GM18505 (cell line): Measurements from ENCODE around the gene PRMT9.

Source experiments
- ATAC-seq: cut with Tn5 transposase; IDR thresholded peaks from one replicate; pipeline ENCODE4 v1.9.1; 2021; ENCODE audit not compliant: unreplicated experiment
- POLR2A ChIP-seq: IDR thresholded peaks from 4 replicates; pipeline ENCODE4 v1.6.1; 2011; ENCODE audit warnings: borderline replicate concordance; ENCODE audit not compliant: insufficient read depth, insufficient read length; ENCODE audit errors: extremely low read depth

The PRMT9 gene

GRCh38 chr4:147645099-147645498, 38.9 kb downstream of the PRMT9 start:
- no peak for TF ChIP-seq POLR2A
- ATAC-seq = no peak

DNA sequence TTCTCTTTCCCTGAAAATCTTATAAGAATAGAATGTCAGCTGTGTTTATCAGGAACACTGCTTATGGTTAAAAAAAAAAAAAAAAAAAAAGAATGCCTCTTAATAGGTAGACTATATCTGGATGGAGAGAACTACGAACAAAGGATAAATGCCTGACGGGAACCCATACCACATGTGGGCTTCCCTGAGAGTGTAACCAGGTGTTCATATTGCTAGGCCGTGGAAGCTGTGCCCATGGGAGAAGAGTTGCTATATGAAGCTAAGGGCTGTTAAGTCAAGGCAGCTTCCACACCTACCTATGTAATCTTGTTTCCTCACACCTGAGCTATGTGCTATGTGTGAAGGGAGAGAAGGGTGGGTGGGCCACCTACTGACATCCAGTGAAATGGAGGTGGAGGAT, 39.5 kb downstream of the PRMT9 start:
- TF ChIP-seq POLR2A = no peak
- ATAC-seq = no peak

GRCh38 chr4:147643616-147644015, 40.3 kb downstream of the PRMT9 start:
- TF ChIP-seq POLR2A = no peak
- ATAC-seq = no peak

DNA sequence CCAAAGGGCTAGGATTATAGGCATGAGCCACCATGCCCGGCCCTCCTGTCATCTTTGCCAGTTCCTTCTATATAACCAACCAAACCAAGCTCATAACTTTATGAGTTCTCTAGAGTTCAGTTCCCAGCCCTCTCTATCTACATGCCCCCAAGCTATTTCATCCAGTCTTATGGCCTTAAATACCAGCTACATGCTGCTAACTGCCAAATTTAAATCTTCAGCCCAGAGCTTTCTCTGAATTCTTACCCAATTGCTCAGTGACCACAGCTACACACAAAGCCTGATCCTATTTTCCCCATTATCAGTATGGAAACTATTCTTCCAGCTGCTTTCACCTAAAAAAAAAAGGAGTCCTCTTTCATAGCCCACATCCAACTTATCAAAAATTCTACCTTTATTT, 43.6 kb downstream of the PRMT9 start:
- no peak for TF ChIP-seq POLR2A
- no peak for ATAC-seq

DNA sequence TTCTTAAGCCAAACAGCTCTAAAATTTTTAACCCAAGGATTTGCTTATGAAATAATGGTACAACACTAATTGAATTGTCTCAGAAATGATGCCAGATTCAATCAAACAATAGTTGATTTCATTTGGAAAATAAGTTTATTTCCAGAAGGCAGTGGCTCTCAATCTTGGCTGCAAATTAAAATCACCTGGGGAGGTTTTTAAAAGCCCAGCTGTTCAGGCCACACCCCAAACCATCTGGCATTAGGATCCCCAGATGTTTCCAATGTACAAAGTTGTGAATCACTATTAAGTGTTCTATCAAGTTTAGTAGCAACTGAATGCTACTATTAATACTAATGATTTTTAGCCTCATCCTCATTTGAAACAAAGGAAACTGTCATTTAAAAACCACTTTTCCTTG, 44.6 kb downstream of the PRMT9 start:
- TF ChIP-seq POLR2A = no peak
- no peak for ATAC-seq

- ATAC-seq = peak; percentile 79
Measured at GRCh38 chr4:147638942-147639341, 45.0 kb downstream of the PRMT9 start.

GRCh38 chr4:147638365-147638764, 45.6 kb downstream of the PRMT9 start:
- no peak for ATAC-seq
- no peak for TF ChIP-seq POLR2A

More at GRCh38 chr4:147638942-147639341, 45.0 kb downstream of the PRMT9 start:
- TF ChIP-seq POLR2A = no peak

GRCh38 chr4:147635348-147635747, 48.6 kb downstream of the PRMT9 start:
- no peak for TF ChIP-seq POLR2A
- no peak for ATAC-seq

GRCh38 chr4:147633643-147634042, 50.3 kb downstream of the PRMT9 start:
- no peak for TF ChIP-seq POLR2A
- ATAC-seq = no peak

DNA sequence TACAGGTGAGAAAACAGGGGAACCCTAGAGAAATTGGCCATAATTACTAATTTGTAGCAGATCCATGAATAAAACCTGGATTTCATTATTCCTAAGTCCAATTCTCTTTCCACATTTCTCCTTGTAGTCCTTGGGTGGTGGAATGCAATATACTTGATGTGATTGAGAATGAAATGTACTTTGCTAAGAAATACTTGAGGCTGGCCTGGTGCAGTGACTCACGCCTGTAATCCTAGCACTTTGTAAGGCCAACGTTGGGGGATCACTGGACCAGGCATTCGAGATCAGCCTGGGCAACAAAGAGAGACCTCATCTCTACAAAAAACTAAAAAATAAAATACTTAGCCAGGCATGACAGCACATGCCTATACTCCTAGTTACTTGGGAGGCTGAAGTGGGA, 50.9 kb downstream of the PRMT9 start:
- no peak for ATAC-seq
- no peak for TF ChIP-seq POLR2A

DNA sequence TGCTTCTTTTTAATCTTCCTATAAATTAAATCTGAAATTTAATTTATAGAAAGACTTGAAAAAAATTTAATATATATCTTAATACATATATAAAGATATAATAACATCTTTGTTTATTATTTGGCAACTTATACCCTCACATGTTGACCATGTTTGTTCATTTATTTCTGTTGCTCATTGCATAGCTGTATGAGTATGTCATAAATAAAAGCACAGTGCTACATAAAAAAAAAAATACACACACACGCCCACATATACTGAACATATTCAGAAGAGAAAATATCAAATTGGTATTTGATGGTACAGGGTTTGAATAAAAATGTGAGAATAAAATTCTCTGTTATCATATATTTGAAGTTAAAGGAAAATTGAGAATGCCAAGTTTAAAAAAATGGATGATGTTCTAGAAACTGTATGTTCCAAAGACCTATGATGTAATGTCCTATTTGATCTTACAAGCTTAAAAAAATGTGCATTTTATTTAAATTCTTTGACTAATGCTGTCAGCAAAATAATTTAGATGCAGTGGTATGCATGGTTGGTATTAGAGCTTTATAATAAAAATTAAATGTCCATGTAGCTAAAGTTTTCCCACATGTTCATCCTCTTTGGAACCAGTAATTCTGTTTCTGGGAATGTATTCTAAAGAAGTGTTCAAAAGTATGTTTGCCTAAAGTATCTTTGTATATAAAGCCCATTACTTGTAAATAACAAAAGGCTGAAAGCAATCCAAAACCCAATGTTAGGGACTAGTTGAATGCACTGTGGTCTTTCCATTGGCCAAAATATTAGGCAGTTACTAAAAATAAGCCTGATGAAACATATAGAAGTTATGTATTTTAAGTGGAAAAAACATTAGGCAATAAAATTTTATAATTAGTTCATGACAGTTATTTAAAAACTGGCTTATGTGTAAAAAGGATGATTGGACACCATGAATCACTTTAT, 53.9 kb downstream of the PRMT9 start:
- no peak for ATAC-seq
- TF ChIP-seq POLR2A = no peak

- ATAC-seq = no peak
Measured at GRCh38 chr4:147628415-147628814, 55.5 kb downstream of the PRMT9 start.

DNA sequence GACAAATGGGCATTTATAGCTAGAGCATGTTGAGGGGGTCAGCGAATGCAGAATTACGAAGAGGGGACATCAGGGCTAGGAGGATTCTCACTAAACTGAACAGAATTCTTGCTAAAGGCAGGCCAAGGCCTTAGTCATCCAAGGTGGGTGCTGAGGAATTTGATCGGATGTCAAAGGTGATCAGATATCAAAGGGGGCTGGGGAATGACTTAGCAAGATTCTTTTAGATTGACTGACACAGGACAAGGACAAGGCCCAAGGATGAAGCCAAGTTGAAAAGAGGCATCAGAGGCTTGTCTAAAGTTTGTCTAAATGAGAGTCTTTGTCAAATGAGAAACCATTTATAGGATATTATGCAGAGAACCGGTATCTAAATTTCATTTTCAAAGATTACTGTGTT, 57.1 kb downstream of the PRMT9 start:
- no peak for TF ChIP-seq POLR2A
- no peak for ATAC-seq

More at GRCh38 chr4:147628415-147628814, 55.5 kb downstream of the PRMT9 start:
- no peak for TF ChIP-seq POLR2A

GRCh38 chr4:147625733-147626132, 58.2 kb downstream of the PRMT9 start:
- no peak for TF ChIP-seq POLR2A
- no peak for ATAC-seq
